Measurements from ENCODE around the gene CDH16.

The CDH16 gene

DNA sequence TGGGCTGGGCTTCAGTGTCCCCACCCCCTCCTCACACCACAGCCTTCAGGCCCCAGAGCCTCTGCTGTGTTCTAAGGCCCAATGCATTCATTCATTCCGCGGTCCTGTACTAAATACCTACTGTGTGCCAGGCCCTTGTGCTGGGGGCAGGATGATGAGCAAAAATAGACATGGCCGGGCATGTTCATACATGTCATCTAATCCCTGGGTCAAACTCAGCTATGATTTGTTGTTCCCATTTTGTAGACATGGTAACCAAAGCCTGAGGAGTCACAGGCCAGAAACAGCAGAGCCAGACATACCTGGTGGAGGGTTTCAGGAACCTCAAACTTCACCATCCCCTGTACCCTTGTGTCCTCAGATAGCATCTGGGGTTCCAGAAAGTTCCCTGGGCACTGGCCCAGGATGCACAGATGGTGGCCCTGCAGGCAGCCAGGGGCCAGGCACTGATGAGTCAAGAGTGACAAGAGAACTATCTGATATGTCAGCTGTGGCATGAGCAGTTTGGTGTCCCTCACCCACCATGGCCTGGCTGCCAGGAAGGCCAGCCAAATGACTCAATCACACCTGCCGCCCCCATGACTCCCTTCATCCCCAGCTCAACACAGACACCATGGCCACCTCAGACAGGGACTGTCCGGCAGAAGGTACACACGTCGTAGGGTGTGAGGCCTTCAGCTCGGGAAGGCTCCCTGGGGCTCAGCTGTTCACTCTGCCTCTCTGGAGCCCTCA is 9.4 kb upstream of the CDH16 start:
- no peak for DNase-seq (ENCODE audit: low read depth)

DNA sequence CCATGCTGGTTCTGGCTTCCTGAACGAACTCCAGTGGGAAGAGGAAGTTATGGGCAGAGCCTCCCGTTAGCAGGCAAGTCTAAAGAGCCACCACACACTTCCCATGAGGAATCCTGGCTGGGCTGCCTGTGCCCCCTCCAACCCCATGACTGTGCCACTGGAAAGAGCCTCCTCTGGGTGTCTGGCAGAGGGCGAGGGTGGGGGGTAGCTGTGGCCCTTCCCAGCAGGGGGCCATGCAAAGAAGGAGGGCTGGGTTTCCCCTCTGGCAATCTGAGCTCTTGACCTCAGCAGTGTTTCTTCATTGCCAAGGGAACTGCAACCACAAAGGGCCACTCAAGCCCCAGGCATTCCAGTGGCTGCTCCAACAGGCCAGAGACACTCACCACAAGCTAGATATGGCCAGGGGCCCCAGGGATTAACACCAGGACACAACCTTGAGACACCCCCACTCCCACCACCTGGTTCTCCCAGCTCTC is 8.3 kb upstream of the CDH16 start:
- no peak for DNase-seq (ENCODE audit: low read depth)

- DNase-seq (ENCODE audit: low read depth) = no peak
Measured at GRCh38 chr16:66926171-66926947, 7.7 kb upstream of the CDH16 start.

DNA sequence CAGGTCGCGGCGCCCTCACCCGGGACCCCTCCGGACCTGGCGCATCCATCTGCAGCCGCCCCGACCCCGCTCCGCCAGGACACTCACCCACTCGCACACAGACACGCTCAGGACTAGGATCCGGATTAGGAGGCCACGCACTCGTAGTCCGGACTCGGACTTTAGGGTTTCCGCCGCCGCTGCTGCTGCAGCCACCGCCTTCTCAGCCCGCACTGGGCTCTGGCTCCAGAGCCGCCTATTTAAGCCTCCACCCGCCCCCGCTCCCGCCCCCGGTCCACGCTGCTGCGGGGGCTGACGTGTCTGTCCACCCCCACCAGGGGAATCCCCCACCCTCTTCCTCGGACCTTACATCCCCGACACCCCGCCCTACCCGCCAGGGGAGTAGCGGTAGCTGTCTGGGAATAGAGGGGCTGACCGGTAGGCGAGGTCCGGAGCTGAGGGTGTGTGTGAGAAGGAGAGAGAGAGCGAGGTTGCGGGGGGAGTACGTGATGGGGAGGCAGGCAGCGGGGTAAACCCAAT is 6.7 kb upstream of the CDH16 start, which contains the start of gene RRAD:
TSS of gene RRAD (minus strand) at position 214 of the 519 bp plus-strand sequence. CDS start 356 bp downstream, outside the sequence.
- DNase-seq (ENCODE audit: low read depth) = no peak

DNA sequence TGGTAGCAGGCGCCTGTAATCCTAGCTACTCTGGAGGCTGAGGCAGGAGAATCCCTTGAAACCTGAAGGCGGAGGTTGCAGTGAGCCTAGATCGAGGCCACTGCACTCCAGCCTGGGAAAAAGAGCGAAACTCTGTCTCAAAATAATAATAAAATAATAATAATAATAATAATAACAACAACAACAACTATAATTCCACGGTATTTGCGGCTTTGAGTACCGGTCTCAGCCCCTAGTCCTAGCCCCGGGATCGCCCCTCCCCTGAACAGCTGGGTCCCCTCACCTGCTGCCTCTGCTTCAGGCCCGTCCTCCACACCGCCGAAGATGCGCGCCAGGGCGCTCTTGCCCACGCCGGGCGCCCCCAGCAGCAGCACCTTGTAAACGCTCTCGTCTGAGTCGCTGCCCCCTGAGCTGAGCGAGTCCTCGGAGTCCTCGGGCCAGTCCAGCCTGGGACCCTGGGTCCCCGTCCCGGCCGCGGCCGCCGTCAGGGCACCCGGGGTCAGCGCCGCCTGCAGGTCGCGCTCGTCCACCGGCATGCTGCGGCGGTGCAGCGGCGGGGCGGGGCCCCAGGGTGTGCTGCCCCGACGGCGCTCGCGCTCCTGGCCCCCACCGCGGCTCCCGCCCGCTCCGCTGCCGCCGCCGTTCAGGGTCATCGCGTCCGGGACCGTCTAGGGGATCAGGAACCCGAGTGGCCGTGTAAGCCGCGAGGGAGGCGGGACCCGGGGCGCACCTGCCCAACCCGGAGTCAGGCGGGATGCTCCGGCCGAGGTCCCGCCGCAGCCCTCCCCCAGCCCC is 6.0 kb upstream of the CDH16 start:
- DNase-seq (ENCODE audit: low read depth) = no peak

DNA sequence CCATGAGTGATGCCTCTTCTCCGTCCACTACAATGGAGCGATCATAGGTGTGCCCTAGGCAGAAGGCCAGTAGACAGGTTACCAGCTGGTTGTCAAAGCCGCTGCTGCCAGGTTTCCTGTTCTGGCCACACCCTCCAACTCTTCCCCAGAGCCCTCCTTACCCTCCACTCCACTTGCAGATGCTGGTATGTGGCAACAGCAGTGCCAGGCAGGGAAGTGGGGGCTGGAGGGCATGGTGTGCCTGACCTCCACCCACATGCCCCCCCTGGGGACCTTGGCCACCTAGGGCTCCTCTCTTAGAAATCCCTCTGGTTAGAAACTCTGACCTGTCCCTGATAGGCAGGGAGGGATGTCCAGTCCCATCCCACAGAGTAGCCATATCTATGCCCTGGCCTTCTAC is 5.2 kb upstream of the CDH16 start:
- DNase-seq (ENCODE audit: low read depth) = no peak

DNA sequence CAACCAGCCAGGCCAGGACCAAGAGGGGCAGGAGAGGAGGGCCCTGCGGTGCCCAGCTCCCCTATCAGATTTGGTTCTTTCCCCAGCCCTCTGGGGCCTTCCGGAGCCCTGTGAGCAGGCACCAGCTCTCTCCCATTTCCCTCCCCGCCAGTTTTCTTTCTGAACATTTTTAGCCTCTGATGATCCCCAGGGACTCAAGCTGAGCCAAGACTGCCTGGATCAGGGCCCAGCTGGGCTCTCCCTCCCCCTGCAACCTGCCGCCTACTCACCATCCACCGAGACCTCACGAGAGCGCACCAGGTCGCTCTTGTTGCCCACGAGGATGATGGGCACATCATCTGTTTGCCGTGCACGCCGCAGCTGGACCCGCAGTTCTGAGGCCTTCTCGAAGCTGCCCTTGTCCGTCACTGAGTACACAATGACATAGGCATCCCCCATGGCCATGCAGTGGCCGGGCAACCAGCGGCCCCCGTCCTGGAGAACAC is 4.6 kb upstream of the CDH16 start:
- no peak for DNase-seq (ENCODE audit: low read depth)

- no peak for DNase-seq (ENCODE audit: low read depth)
Measured at GRCh38 chr16:66921729-66922450, 3.2 kb upstream of the CDH16 start.

DNA sequence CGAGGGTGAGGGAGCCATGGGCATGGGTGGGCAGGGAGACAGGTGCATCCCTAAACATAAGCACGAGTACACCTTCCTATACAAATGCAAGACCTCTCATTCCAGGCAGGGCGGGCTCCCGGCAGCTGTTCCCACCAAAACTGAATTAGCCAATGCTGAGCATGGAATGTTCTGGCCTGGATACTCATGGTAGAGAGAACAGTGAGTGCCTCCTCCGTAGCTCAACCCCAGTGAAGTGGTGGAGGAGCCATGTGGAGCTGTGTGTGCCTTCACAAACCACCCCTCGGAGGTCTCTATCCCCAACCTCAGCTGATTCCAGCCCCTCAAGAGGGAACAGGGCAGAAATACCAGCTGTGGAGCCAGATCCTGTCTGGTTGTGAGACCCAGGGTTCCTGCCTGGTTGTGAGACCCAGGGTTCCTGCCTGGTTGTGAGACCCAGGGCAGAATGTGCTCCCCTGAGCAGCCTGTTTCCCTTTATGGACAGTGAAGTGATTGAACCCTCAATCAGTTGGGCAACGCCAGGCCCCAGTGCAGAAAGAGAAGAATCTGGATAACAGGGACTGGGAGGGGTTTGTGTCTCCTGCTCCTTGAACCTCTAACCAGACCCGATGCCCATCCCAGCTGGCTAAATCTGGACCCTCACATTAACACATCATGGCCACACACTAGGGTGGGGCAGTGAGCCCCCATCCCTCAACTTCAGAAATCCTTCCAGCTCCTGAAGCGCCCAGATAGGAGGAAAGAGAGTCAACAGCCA is 2.4 kb upstream of the CDH16 start:
- DNase-seq (ENCODE audit: low read depth) = no peak

GRCh38 chr16:66920299-66920590 is 1.6 kb upstream of the CDH16 start:
- DNase-seq (ENCODE audit: low read depth) = no peak

DNA sequence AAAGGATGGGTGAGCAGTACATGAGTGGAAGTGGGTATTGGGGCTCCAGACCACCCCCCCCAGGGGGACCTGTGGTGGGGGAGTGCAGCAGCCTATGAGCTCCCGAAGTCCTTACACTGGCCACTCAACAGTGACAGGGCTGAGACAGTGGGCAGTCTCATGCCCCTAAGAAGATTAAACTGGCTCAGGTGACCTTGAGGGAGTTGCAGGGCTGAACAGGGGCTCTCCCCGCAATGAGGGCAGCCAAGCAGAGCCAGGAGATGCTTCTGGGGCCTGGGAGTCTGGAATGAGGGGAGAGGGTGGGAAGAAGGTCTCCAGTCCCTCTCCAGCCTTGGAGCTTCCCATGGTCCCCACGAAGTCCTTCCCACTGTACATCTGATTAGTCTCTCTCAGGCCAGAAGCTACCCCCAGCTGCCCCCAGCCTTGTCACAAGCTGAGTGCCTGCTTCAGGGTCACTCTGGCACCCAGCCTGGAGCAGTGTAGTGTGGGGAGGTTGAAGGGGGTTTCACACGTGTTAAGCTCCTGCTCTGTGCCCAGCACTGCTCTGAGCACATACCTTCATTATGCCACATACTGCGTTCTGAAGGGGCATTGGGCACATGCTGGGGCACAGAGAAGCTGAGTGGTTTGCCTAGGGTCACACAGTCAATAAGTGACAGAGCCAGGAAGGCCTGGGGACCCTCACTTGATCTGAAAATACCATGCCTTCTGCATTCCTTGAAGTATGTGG is 1.0 kb upstream of the CDH16 start:
- no peak for DNase-seq (ENCODE audit: low read depth)

- no peak for DNase-seq (ENCODE audit: low read depth)
Measured at GRCh38 chr16:66918355-66918754, 330 bp downstream of the CDH16 start.

DNA sequence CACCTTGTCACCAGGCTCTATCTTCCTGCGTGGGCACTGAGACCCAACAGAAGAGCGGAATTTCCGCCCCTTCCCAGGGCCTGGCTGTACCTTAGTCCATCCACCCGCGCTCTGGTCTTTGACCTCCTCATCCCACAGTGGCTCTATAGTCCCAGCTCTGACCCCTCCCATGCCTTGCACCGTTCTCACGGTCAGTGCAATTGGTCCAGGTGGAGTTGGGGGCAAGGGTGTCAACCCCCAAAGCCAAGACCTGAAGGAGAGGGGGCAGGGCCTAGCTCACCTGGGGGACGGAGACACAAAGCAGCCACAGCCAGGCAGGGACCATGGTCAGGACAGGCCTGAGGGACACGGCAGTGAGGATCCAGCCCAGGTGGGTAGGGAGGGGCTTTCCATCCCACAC is 944 bp downstream of the CDH16 start:
- DNase-seq (ENCODE audit: low read depth) = no peak

GRCh38 chr16:66916518-66916917 is 2.2 kb downstream of the CDH16 start:
- no peak for DNase-seq (ENCODE audit: low read depth)

GRCh38 chr16:66915041-66915440 is 3.6 kb downstream of the CDH16 start:
- no peak for DNase-seq (ENCODE audit: low read depth)

- no peak for DNase-seq (ENCODE audit: low read depth)
Measured at GRCh38 chr16:66914541-66914940, 4.1 kb downstream of the CDH16 start.

DNA sequence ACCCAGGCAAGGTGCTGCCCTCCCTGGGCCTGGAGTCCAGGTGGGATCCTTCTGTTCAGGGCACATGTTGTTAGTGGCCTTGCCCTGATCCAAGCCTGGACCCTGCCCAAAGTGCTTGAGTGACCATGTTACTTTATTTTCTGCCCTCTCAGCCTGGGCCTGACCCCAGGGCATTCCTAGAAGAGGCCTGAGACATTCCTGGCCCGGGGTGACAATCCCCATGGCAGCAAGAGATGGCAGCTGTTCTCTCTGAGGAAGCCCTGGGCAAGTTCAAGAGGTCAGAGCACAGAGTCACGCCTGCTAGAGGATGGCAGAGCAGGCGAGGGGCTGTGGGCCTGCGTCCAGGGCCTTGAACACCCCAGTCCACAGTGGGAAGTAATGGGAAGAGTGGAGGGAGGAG is 5.0 kb downstream of the CDH16 start:
- no peak for DNase-seq (ENCODE audit: low read depth)

- no peak for DNase-seq (ENCODE audit: low read depth)
Measured at GRCh38 chr16:66913081-66913480, 5.6 kb downstream of the CDH16 start.

DNA sequence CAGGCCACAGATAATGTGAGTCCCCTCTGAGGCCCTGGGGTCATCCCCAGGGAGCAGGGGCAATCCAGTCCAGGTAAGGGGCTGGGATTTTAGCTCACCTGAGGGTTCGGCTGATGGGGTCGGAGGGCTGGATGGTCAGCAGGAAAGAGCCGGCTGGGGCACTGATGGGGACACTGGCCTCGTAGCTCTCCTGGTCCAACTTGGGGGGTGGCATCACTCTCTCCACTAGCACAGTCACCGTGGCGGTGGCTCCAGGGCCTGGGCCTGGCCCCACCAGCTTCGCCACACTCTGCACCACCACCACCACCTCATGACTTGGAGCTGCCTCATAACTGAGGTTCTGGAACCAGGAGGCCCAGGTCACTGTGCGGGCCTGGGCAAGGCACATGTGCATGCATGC is 6.9 kb downstream of the CDH16 start:
- no peak for DNase-seq (ENCODE audit: low read depth)

GRCh38 chr16:66911112-66911511 is 7.6 kb downstream of the CDH16 start:
- no peak for DNase-seq (ENCODE audit: low read depth)
